Measurements from ENCODE around the gene ZNF511. TPM values are rescaled to one million over a fixed set of nuclear protein-coding genes. Genes with fewer than 3 reads are reported as not detected.

Gene ZNF511
- total RNA-seq, 2 experiments from 2014 or later, result 38.1 to 40.9 TPM

GRCh38 chr10:133349577-133350011 is 40.9 kb downstream of the ZNF511 start:
- intact Hi-C loops (cut with DNase I, micrococcal nuclease), result no loop called here
- POLR2A ChIA-PET, result no interaction called here

GRCh38 chr10:133350283-133350949 is 41.7 kb downstream of the ZNF511 start:
- H3K27me3 Mint-ChIP-seq, result peaks cover 15% of the 10 kb centered on the region
- CTCF ChIA-PET, result interaction anchor here (1.0 kb wide), 1 partner anchor 21 kb away, joined by 4 read pairs; no protein-coding TSS in a partner anchor
- ATAC-seq (ENCODE audit: poor library complexity) (no peak), DNase-seq (no peak)
- intact Hi-C loops (cut with DNase I, micrococcal nuclease), result no loop called here
- no peak overlapping the region for H3K4me3 Mint-ChIP-seq
- Histone ChIP-seq H3K27ac (ENCODE audit: low read depth in 1 of 2, low read length in 2 of 2) (no peak overlapping the region), H3K4me3 (ENCODE audit: low read length) (no peak overlapping the region), H3K9me3 (ENCODE audit: control insufficient read depth in 1 of 2, insufficient read depth in 1 of 2, low read length in 2 of 2) (no peaks in the 10 kb centered on the region), H3K36me3 (ENCODE audit: insufficient read depth, low read length) (no peaks in the 10 kb centered on the region), H3K4me1 (ENCODE audit: insufficient read depth, low read length) (no peaks in the 10 kb centered on the region), H3K27me3 (ENCODE audit: control insufficient read depth in 1 of 2, insufficient read depth in 2 of 2, low read length in 2 of 2) (peaks cover 10 to 18% of the 10 kb centered on the region in 2 experiments)
- no peaks in the 10 kb centered on the region for H3K4me1 Mint-ChIP-seq (ENCODE audit: low read depth)
- no peak overlapping the region for H3K27ac Mint-ChIP-seq
- TF ChIP-seq CTCF (IDR thresholded peaks at IDR 0.05), result no peak
- H3K9me3 Mint-ChIP-seq, result no peaks in the 10 kb centered on the region
- POLR2A ChIA-PET, result no interaction called here
- no peaks in the 10 kb centered on the region for H3K36me3 Mint-ChIP-seq (ENCODE audit: low read depth)

More at GRCh38 chr10:133349577-133350011, 40.9 kb downstream of the ZNF511 start:
- TF ChIP-seq CTCF (IDR thresholded peaks at IDR 0.05), result no peak
- Histone ChIP-seq H3K9me3 (ENCODE audit: control insufficient read depth in 1 of 2, insufficient read depth in 1 of 2, low read length in 2 of 2) (no peaks in the 10 kb centered on the region), H3K36me3 (ENCODE audit: insufficient read depth, low read length) (no peaks in the 10 kb centered on the region), H3K27ac (ENCODE audit: low read depth in 1 of 2, low read length in 2 of 2) (no peak overlapping the region), H3K4me1 (ENCODE audit: insufficient read depth, low read length) (no peaks in the 10 kb centered on the region), H3K27me3 (ENCODE audit: control insufficient read depth in 1 of 2, insufficient read depth in 2 of 2, low read length in 2 of 2) (peaks cover 16 to 21% of the 10 kb centered on the region in 2 experiments), H3K4me3 (ENCODE audit: low read length) (no peak overlapping the region)
- Mint-ChIP-seq H3K27me3 (peaks cover 24% of the 10 kb centered on the region), H3K4me3 (no peak overlapping the region), H3K4me1 (ENCODE audit: low read depth) (no peaks in the 10 kb centered on the region), H3K9me3 (no peaks in the 10 kb centered on the region), H3K27ac (no peak overlapping the region), H3K36me3 (ENCODE audit: low read depth) (no peaks in the 10 kb centered on the region)
- CTCF ChIA-PET, result no interaction called here
- ATAC-seq (ENCODE audit: poor library complexity) (no peak), DNase-seq (no peak)

- no peaks in the 10 kb centered on the region for H3K9me3 Mint-ChIP-seq
- DNase-seq (no peak), ATAC-seq (ENCODE audit: poor library complexity) (no peak)
- intact Hi-C loops (cut with DNase I, micrococcal nuclease), result no loop called here
- no peak overlapping the region for H3K4me3 Mint-ChIP-seq
- no peak overlapping the region for H3K27ac ChIP-seq (ENCODE audit: low read depth in 1 of 2, low read length in 2 of 2)
- H3K36me3 Mint-ChIP-seq (ENCODE audit: low read depth), result no peaks in the 10 kb centered on the region
- H3K9me3 ChIP-seq (ENCODE audit: control insufficient read depth in 1 of 2, insufficient read depth in 1 of 2, low read length in 2 of 2), result no peaks in the 10 kb centered on the region
- H3K4me3 ChIP-seq (ENCODE audit: low read length), result no peak overlapping the region
- H3K36me3 ChIP-seq (ENCODE audit: insufficient read depth, low read length), result no peaks in the 10 kb centered on the region
- TF ChIP-seq CTCF (IDR thresholded peaks at IDR 0.05), result no peak
- H3K27me3 ChIP-seq (ENCODE audit: control insufficient read depth in 1 of 2, insufficient read depth in 2 of 2, low read length in 2 of 2), result peaks cover 6 to 16% of the 10 kb centered on the region in 2 experiments
- CTCF ChIA-PET, result interaction anchor here (1.0 kb wide), 1 partner anchor 21 kb away, joined by 4 read pairs; no protein-coding TSS in a partner anchor
- POLR2A ChIA-PET, result no interaction called here
- H3K27me3 Mint-ChIP-seq, result peaks cover 10% of the 10 kb centered on the region
- H3K4me1 ChIP-seq (ENCODE audit: insufficient read depth, low read length), result peaks cover 2% of the 10 kb centered on the region
- H3K27ac Mint-ChIP-seq, result no peak overlapping the region
- H3K4me1 Mint-ChIP-seq (ENCODE audit: low read depth), result no peaks in the 10 kb centered on the region
These were observed 42.2 kb downstream of the ZNF511 start for GRCh38 chr10:133350950-133351329.

Data from CD4-positive, alpha-beta T cell (primary cell).